ENCODE data around the gene MBD1.

Gene MBD1

DNA sequence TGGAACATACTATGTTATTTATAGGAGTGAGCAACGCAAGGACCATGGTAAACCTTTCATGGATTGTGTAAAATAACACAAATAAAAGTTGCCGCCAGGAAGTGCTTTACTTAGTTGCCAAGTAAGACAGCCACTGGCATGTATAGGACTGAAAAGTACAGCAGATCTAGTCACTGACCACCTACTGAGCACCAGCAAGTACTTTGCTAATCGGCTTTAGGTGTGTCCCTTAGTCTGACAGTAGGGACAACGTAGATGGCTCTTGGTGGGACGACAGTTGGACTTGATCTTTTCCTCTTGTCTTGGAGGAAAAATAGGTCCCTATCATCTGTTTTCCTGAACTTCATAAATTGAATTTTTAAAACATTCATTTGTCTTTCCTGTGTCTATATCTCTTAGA is 19.8 kb upstream of the MBD1 start (continued):
- TF ChIP-seq, protein P1, sequence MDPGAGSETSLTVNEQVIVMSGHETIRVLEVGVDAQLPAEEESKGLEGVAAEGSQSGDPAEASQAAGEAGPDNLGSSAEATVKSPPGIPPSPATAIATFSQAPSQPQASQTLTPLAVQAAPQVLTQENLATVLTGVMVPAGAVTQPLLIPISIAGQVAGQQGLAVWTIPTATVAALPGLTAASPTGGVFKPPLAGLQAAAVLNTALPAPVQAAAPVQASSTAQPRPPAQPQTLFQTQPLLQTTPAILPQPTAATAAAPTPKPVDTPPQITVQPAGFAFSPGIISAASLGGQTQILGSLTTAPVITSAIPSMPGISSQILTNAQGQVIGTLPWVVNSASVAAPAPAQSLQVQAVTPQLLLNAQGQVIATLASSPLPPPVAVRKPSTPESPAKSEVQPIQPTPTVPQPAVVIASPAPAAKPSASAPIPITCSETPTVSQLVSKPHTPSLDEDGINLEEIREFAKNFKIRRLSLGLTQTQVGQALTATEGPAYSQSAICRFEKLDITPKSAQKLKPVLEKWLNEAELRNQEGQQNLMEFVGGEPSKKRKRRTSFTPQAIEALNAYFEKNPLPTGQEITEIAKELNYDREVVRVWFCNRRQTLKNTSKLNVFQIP (CRISPR knock-in tag; IDR thresholded peaks at IDR 0.05; ENCODE audit: borderline replicate concordance, low read depth): no peak
- no peak for TF ChIP-seq RARB (CRISPR knock-in tag; IDR thresholded peaks at IDR 0.05)
- TF ChIP-seq TCF4 (CRISPR knock-in tag; IDR thresholded peaks at IDR 0.05; ENCODE audit: borderline replicate concordance): no peak
- no peak for TF ChIP-seq ZNF70 (CRISPR knock-in tag; IDR thresholded peaks at IDR 0.05)
- TF ChIP-seq, protein P2, sequence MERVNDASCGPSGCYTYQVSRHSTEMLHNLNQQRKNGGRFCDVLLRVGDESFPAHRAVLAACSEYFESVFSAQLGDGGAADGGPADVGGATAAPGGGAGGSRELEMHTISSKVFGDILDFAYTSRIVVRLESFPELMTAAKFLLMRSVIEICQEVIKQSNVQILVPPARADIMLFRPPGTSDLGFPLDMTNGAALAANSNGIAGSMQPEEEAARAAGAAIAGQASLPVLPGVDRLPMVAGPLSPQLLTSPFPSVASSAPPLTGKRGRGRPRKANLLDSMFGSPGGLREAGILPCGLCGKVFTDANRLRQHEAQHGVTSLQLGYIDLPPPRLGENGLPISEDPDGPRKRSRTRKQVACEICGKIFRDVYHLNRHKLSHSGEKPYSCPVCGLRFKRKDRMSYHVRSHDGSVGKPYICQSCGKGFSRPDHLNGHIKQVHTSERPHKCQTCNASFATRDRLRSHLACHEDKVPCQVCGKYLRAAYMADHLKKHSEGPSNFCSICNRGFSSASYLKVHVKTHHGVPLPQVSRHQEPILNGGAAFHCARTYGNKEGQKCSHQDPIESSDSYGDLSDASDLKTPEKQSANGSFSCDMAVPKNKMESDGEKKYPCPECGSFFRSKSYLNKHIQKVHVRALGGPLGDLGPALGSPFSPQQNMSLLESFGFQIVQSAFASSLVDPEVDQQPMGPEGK (CRISPR knock-in tag; IDR thresholded peaks at IDR 0.05; ENCODE audit: borderline replicate concordance): no peak
- no peak for TF ChIP-seq CSDC2 (CRISPR knock-in tag; IDR thresholded peaks at IDR 0.05)
- TF ChIP-seq TOX (CRISPR knock-in tag; IDR thresholded peaks at IDR 0.05; ENCODE audit: borderline replicate concordance): no peak
- no peak for TF ChIP-seq ISL1 (CRISPR knock-in tag; IDR thresholded peaks at IDR 0.05)
- no peak for TF ChIP-seq ZFP30 (CRISPR knock-in tag; IDR thresholded peaks at IDR 0.05)
- no peak for TF ChIP-seq ZNF565 (CRISPR knock-in tag; conservative IDR thresholded peaks at IDR 0.05; ENCODE audit: low read depth)
- TF ChIP-seq OSR1 (CRISPR knock-in tag; IDR thresholded peaks at IDR 0.05): no peak
- TF ChIP-seq PPARA (CRISPR knock-in tag; IDR thresholded peaks at IDR 0.05; ENCODE audit: borderline replicate concordance): no peak
- no peak for TF ChIP-seq BACH2 (CRISPR knock-in tag; IDR thresholded peaks at IDR 0.05; ENCODE audit: borderline replicate concordance)
- TF ChIP-seq, protein P3, sequence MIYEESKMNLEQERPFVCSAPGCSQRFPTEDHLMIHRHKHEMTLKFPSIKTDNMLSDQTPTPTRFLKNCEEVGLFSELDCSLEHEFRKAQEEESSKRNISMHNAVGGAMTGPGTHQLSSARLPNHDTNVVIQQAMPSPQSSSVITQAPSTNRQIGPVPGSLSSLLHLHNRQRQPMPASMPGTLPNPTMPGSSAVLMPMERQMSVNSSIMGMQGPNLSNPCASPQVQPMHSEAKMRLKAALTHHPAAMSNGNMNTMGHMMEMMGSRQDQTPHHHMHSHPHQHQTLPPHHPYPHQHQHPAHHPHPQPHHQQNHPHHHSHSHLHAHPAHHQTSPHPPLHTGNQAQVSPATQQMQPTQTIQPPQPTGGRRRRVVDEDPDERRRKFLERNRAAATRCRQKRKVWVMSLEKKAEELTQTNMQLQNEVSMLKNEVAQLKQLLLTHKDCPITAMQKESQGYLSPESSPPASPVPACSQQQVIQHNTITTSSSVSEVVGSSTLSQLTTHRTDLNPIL (CRISPR knock-in tag; IDR thresholded peaks at IDR 0.05; ENCODE audit: low read depth): no peak
- TF ChIP-seq ZFP3 (CRISPR knock-in tag; IDR thresholded peaks at IDR 0.05): no peak

DNA sequence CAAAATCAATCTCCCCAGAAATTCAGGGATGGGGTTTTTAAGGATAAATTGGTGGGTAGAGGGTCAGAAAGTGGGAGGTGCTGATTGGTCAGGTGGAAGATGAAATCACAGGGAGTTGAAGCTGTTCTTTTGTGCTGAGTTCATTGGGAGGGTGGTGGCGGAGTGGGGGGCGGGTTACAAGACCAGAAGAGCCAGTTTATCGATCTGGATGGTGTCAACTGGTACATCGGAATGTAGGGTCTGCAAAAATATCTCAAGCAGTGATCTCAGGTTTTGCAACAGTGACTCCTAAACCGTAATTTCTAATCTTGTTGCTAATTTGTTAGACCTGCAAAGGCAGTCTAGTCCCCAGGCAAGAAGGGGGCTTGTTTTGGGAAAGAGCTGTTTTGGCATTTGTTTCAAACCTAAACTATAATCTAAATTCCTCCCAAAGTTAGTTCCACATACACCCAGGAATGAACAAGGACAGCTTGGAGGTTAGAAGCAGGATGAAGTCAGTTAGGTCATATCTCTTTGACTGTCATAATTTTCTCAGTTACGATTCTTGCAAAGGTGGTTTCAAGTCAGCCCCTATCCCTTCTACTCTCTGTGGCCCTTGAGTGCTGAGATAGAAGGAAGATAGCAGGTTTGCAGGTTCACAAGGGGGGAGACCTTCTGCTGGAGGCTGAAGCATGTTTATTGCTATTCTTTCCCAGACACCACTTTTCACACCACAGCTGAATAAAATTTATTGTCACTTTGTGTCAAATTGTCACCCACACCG is 18.5 kb upstream of the MBD1 start:
- no peak for ATAC-seq
- TF ChIP-seq, protein P4, sequence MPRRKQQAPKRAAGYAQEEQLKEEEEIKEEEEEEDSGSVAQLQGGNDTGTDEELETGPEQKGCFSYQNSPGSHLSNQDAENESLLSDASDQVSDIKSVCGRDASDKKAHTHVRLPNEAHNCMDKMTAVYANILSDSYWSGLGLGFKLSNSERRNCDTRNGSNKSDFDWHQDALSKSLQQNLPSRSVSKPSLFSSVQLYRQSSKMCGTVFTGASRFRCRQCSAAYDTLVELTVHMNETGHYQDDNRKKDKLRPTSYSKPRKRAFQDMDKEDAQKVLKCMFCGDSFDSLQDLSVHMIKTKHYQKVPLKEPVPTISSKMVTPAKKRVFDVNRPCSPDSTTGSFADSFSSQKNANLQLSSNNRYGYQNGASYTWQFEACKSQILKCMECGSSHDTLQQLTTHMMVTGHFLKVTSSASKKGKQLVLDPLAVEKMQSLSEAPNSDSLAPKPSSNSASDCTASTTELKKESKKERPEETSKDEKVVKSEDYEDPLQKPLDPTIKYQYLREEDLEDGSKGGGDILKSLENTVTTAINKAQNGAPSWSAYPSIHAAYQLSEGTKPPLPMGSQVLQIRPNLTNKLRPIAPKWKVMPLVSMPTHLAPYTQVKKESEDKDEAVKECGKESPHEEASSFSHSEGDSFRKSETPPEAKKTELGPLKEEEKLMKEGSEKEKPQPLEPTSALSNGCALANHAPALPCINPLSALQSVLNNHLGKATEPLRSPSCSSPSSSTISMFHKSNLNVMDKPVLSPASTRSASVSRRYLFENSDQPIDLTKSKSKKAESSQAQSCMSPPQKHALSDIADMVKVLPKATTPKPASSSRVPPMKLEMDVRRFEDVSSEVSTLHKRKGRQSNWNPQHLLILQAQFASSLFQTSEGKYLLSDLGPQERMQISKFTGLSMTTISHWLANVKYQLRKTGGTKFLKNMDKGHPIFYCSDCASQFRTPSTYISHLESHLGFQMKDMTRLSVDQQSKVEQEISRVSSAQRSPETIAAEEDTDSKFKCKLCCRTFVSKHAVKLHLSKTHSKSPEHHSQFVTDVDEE (CRISPR knock-in tag; IDR thresholded peaks at IDR 0.05): no peak
- TF ChIP-seq PPARA (CRISPR knock-in tag; IDR thresholded peaks at IDR 0.05; ENCODE audit: borderline replicate concordance) (no peak), ZNF8 (CRISPR knock-in tag; IDR thresholded peaks at IDR 0.05) (no peak), ZNF565 (CRISPR knock-in tag; conservative IDR thresholded peaks at IDR 0.05; ENCODE audit: low read depth) (no peak), ZFP3 (CRISPR knock-in tag; IDR thresholded peaks at IDR 0.05) (no peak), SNAI2 (CRISPR knock-in tag; IDR thresholded peaks at IDR 0.05) (no peak), CSDC2 (CRISPR knock-in tag; IDR thresholded peaks at IDR 0.05) (no peak), ISL1 (CRISPR knock-in tag; IDR thresholded peaks at IDR 0.05) (no peak), ZC3H10 (CRISPR knock-in tag; IDR thresholded peaks at IDR 0.05) (no peak), OSR1 (CRISPR knock-in tag; IDR thresholded peaks at IDR 0.05) (no peak), GLIS3 (CRISPR knock-in tag; IDR thresholded peaks at IDR 0.05) (no peak), ESRRG (CRISPR knock-in tag; IDR thresholded peaks at IDR 0.05) (no peak), ZFP30 (CRISPR knock-in tag; IDR thresholded peaks at IDR 0.05) (no peak), ZNF70 (CRISPR knock-in tag; IDR thresholded peaks at IDR 0.05) (no peak), TOX (CRISPR knock-in tag; IDR thresholded peaks at IDR 0.05; ENCODE audit: borderline replicate concordance) (no peak), TCF4 (CRISPR knock-in tag; IDR thresholded peaks at IDR 0.05; ENCODE audit: borderline replicate concordance) (no peak), RARB (CRISPR knock-in tag; IDR thresholded peaks at IDR 0.05) (no peak)
- TF ChIP-seq, protein P1 (CRISPR knock-in tag; IDR thresholded peaks at IDR 0.05; ENCODE audit: borderline replicate concordance, low read depth): no peak
- TF ChIP-seq, protein P3 (CRISPR knock-in tag; IDR thresholded peaks at IDR 0.05; ENCODE audit: low read depth): no peak
- TF ChIP-seq, protein P2 (CRISPR knock-in tag; IDR thresholded peaks at IDR 0.05; ENCODE audit: borderline replicate concordance): no peak

All from SK-N-SH treated with all-trans-retinoic acid at 6 μM for 48 hours (cell line).